ENCODE data around the gene SOD3.

GRCh38 chr4:24794051-24794450 is 1.3 kb upstream of the SOD3 start:
- TF ChIP-seq RBM22 (IDR thresholded peaks at IDR 0.05; ENCODE audit: low read depth, low read length, poor library complexity, severe bottlenecking) (no peak), ZSCAN29 (IDR thresholded peaks at IDR 0.05) (no peak), ATF2 (CRISPR knock-in tag; IDR thresholded peaks at IDR 0.05) (no peak), POLR2G (IDR thresholded peaks at IDR 0.05; ENCODE audit: low read depth, low read length) (no peak), POLR2A (conservative IDR thresholded peaks at IDR 0.05) (no peak), MAFK (IDR thresholded peaks at IDR 0.05; ENCODE audit: low read length) (no peak), TAF1 (IDR thresholded peaks at IDR 0.05; ENCODE audit: control insufficient read depth, extremely low read depth, insufficient read depth, low read length, severe bottlenecking) (no peak), FOXK2 (conservative IDR thresholded peaks at IDR 0.05 in 1 of 2, IDR thresholded peaks at IDR 0.05 in 1 of 2; ENCODE audit: low read depth in 2 of 2) (no peak), RAD21 (CRISPR knock-in tag; conservative IDR thresholded peaks at IDR 0.05 in 1 of 2, IDR thresholded peaks at IDR 0.05 in 1 of 2) (no peak), CTCF (IDR thresholded peaks at IDR 0.05 in 2 of 3, conservative IDR thresholded peaks at IDR 0.05 in 1 of 3; ENCODE audit: insufficient read depth in 2 of 3, low read depth in 1 of 3, low read length in 3 of 3) (no peak), LEF1 (IDR thresholded peaks at IDR 0.05) (no peak), ZFP36 (IDR thresholded peaks at IDR 0.05; ENCODE audit: low read depth, low read length, partially characterized antibody) (no peak), JUN (IDR thresholded peaks at IDR 0.05; ENCODE audit: borderline replicate concordance, low read depth, low read length) (no peak), JUN (CRISPR knock-in tag; IDR thresholded peaks at IDR 0.05; ENCODE audit: borderline replicate concordance) (no peak), ZNF449 (CRISPR knock-in tag; IDR thresholded peaks at IDR 0.05) (no peak)

Measured in K562 (cell line).